ENCODE measurements around the gene PHACTR3. TPM values are rescaled to one million over a fixed set of nuclear protein-coding genes. Genes with fewer than 3 reads are reported as not detected.

Gene PHACTR3
- total RNA-seq, 1 experiment from 2014 or later, result not detected

DNA sequence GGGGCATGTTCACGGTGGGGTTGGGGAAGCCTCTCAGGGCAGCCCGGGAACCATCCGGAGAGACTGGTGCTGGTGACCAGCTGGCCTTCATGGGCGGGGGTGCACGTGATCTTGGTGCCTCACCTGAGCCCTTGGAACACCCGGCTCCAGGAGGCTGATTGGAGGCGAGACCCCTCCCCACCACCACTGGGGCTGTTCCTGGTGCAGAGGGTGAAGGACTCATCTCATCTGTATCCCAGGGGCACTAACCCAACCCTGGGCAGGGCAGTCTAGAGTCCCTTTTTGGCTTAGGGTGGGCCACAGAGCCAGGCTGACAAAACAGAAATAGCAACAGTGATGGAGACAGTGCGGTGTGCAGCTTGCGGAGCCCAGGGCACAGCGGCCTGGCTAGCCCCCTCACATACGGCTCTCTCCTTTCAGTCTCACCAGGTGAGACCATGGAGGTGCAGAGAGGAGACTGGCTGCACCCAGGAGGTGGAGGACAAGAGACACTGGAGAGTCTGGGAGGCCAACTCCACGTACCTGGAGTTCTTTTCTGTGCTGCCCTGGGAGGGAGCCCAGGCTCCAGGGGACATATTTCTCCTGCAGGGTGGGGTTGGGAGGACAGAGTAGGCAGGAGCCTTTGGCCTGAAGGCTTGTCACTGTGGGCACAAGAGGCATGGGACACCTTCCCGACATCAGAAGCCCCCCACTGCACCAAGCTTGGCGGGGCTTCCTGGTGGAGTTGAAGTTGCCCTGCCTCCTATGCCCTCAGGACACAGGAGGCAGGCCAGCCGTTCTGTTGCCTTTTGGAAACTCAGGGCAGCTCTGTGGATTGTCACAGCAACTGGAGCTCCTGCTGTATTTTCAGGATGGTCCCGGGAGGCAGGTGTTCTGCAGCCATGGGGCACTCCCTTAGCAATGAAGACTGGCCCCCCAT lies 223.1 kb downstream of the PHACTR3 start:
- intact Hi-C loops (cut with micrococcal nuclease), result no loop called here
- Histone ChIP-seq H3K4me2 (ENCODE audit: low read length) (no peak overlapping the region), H3K36me3 (ENCODE audit: control insufficient read depth in 1 of 2, insufficient read depth in 2 of 2, low read length in 2 of 2) (no peaks in the 10 kb centered on the region), H3K9ac (ENCODE audit: low read length) (no peak overlapping the region), H3K4me3 (replicated peaks in 1 of 2; ENCODE audit: low read depth in 1 of 2, low read length in 2 of 2) (no peak overlapping the region), H3K27ac (ENCODE audit: low read depth, low read length) (no peak overlapping the region), H3K9me3 (ENCODE audit: control insufficient read depth in 1 of 2, insufficient read depth in 1 of 2, low read depth in 1 of 2, low read length in 2 of 2) (no peaks in the 10 kb centered on the region), H3K9me2 (ENCODE audit: insufficient read depth) (no peaks in the 10 kb centered on the region), H3K79me2 (ENCODE audit: insufficient read depth, low read length) (no peaks in the 10 kb centered on the region), H2AFZ (ENCODE audit: low read depth, low read length, poor library complexity, severe bottlenecking) (no peak overlapping the region), H3K4me1 (ENCODE audit: control insufficient read depth in 1 of 2, insufficient read depth in 2 of 2, low read length in 2 of 2) (no peaks in the 10 kb centered on the region; a peak in 1 of 4 replicates), H4K20me1 (ENCODE audit: insufficient read depth) (no peaks in the 10 kb centered on the region), H3K27me3 (ENCODE audit: insufficient read depth, low read length) (peaks cover 12% of the 10 kb centered on the region; the same call in 1 of the 2 replicates)
- ChIA-PET POLR2A (no interaction called here), CTCF (no interaction called here), RAD21 (ENCODE audit: low non-redundant PET in 1 of 2, low total read pairs in 2 of 2, uncharacterized antibody in 2 of 2, unreplicated experiment in 2 of 2) (no interaction called here)
- DNase-seq (ENCODE audit: low read depth, low spot score) (no peak), ATAC-seq (no peak)
- BruUV-seq (replicated peaks), result no TSS peak
- TF ChIP-seq CTCF (IDR thresholded peaks at IDR 0.05 in 2 of 3, conservative IDR thresholded peaks at IDR 0.05 in 1 of 3; ENCODE audit: borderline replicate concordance in 1 of 3, insufficient read depth in 1 of 3, low read depth in 2 of 3, low read length in 2 of 3), result no peak
- TF ChIP-seq, protein P1, sequence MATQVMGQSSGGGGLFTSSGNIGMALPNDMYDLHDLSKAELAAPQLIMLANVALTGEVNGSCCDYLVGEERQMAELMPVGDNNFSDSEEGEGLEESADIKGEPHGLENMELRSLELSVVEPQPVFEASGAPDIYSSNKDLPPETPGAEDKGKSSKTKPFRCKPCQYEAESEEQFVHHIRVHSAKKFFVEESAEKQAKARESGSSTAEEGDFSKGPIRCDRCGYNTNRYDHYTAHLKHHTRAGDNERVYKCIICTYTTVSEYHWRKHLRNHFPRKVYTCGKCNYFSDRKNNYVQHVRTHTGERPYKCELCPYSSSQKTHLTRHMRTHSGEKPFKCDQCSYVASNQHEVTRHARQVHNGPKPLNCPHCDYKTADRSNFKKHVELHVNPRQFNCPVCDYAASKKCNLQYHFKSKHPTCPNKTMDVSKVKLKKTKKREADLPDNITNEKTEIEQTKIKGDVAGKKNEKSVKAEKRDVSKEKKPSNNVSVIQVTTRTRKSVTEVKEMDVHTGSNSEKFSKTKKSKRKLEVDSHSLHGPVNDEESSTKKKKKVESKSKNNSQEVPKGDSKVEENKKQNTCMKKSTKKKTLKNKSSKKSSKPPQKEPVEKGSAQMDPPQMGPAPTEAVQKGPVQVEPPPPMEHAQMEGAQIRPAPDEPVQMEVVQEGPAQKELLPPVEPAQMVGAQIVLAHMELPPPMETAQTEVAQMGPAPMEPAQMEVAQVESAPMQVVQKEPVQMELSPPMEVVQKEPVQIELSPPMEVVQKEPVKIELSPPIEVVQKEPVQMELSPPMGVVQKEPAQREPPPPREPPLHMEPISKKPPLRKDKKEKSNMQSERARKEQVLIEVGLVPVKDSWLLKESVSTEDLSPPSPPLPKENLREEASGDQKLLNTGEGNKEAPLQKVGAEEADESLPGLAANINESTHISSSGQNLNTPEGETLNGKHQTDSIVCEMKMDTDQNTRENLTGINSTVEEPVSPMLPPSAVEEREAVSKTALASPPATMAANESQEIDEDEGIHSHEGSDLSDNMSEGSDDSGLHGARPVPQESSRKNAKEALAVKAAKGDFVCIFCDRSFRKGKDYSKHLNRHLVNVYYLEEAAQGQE (IDR thresholded peaks at IDR 0.05; ENCODE audit: low read depth), result no peak
- no peak for TF ChIP-seq SRF (IDR thresholded peaks at IDR 0.05; ENCODE audit: low read depth)
- no peak for TF ChIP-seq SIN3A (IDR thresholded peaks at IDR 0.05; ENCODE audit: low read depth)
- no peak for TF ChIP-seq EZH2phosphoT487 (IDR thresholded peaks at IDR 0.05; ENCODE audit: borderline replicate concordance)
- no peak for TF ChIP-seq EGR1 (IDR thresholded peaks at IDR 0.05; ENCODE audit: low read depth)
- no peak for TF ChIP-seq POLR2AphosphoS5 (IDR thresholded peaks at IDR 0.05; ENCODE audit: low read depth, low read length)
- no peak for TF ChIP-seq SP1 (IDR thresholded peaks at IDR 0.05; ENCODE audit: low read depth)
- TF ChIP-seq FOSL1 (IDR thresholded peaks at IDR 0.05; ENCODE audit: low read depth), result no peak
- TF ChIP-seq, protein P2, sequence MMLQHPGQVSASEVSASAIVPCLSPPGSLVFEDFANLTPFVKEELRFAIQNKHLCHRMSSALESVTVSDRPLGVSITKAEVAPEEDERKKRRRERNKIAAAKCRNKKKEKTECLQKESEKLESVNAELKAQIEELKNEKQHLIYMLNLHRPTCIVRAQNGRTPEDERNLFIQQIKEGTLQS (IDR thresholded peaks at IDR 0.05), result no peak
- no peak for TF ChIP-seq YY1 (IDR thresholded peaks at IDR 0.05; ENCODE audit: extremely low read depth, insufficient replicate concordance, low read depth, low read length)
- no peak for TF ChIP-seq EZH2 (IDR thresholded peaks at IDR 0.05)
- TF ChIP-seq, protein P3, sequence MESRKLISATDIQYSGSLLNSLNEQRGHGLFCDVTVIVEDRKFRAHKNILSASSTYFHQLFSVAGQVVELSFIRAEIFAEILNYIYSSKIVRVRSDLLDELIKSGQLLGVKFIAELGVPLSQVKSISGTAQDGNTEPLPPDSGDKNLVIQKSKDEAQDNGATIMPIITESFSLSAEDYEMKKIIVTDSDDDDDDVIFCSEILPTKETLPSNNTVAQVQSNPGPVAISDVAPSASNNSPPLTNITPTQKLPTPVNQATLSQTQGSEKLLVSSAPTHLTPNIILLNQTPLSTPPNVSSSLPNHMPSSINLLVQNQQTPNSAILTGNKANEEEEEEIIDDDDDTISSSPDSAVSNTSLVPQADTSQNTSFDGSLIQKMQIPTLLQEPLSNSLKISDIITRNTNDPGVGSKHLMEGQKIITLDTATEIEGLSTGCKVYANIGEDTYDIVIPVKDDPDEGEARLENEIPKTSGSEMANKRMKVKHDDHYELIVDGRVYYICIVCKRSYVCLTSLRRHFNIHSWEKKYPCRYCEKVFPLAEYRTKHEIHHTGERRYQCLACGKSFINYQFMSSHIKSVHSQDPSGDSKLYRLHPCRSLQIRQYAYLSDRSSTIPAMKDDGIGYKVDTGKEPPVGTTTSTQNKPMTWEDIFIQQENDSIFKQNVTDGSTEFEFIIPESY (IDR thresholded peaks at IDR 0.05; ENCODE audit: extremely low read depth, insufficient replicate concordance, low read length), result no peak
- no peak for TF ChIP-seq POLR2A (IDR thresholded peaks at IDR 0.05; ENCODE audit: borderline replicate concordance, extremely low read depth, insufficient read depth, insufficient read length)
- TF ChIP-seq TCF7L2 (IDR thresholded peaks at IDR 0.05; ENCODE audit: borderline replicate concordance, extremely low read depth, insufficient read depth, insufficient read length), result no peak
- no peak for TF ChIP-seq ZNF274 (IDR thresholded peaks at IDR 0.05; ENCODE audit: low read depth, low read length)
- TF ChIP-seq, protein P4, sequence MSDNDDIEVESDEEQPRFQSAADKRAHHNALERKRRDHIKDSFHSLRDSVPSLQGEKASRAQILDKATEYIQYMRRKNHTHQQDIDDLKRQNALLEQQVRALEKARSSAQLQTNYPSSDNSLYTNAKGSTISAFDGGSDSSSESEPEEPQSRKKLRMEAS (IDR thresholded peaks at IDR 0.05), result no peak
- no peak for TF ChIP-seq RAD21 (IDR thresholded peaks at IDR 0.05; ENCODE audit: low read depth)

All from HCT116 (cell line).